Neural cell (in vitro differentiated cells): ENCODE data around the gene SH3BP5.

ENCODE experiments used
- CTCF ChIP-seq: fragments of 450-650 bp; IDR thresholded peaks from 2 replicates; pipeline ENCODE4 v1.5.1; 2014; ENCODE audit warnings: antibody characterized with exemption, mild to moderate bottlenecking, moderate library complexity; ENCODE audit not compliant: poor library complexity, severe bottlenecking
- EP300 ChIP-seq: fragments of 450-650 bp; conservative IDR thresholded peaks from 2 replicates; pipeline ENCODE4 v1.6.1; 2014; ENCODE audit warnings: antibody characterized with exemption, mild to moderate bottlenecking, moderate library complexity; ENCODE audit not compliant: poor library complexity, severe bottlenecking
- EZH2 ChIP-seq: fragments of 200-600, 300-800 bp; shearing (Covaris generic), sonication (generic); IDR thresholded peaks from 2 replicates; pipeline ENCODE4 v1.6.1; 2014; ENCODE audit warnings: antibody characterized with exemption, low read length, borderline replicate concordance, mild to moderate bottlenecking; ENCODE audit not compliant: insufficient read depth, poor library complexity, severe bottlenecking
- MXI1 ChIP-seq: fragments of 450-650 bp; conservative IDR thresholded peaks from 2 replicates; pipeline ENCODE4 v1.6.1; 2014; ENCODE audit warnings: antibody characterized with exemption, mild to moderate bottlenecking; ENCODE audit not compliant: poor library complexity, severe bottlenecking
- POLR2AphosphoS5 ChIP-seq: IDR thresholded peaks from 2 replicates; pipeline ENCODE4 v1.6.1; 2012
- RAD21 ChIP-seq: fragments of 450-650 bp; conservative IDR thresholded peaks from 2 replicates; pipeline ENCODE4 v1.6.1; 2014; ENCODE audit warnings: antibody characterized with exemption, mild to moderate bottlenecking, moderate library complexity
- REST ChIP-seq: IDR thresholded peaks from 2 replicates; pipeline ENCODE4 v1.6.1; 2012; ENCODE audit warnings: borderline replicate concordance
- TAF1 ChIP-seq: IDR thresholded peaks from 2 replicates; pipeline ENCODE4 v1.6.1; 2012; ENCODE audit warnings: low read depth

- no peak for TF ChIP-seq EP300
- no peak for TF ChIP-seq POLR2AphosphoS5
- no peak for TF ChIP-seq CTCF
- TF ChIP-seq RAD21 = no peak
- no peak for TF ChIP-seq MXI1
- TF ChIP-seq TAF1 = no peak
- TF ChIP-seq EZH2 = no peak
- no peak for TF ChIP-seq REST
Observed at GRCh38 chr3:15372918-15373317, 40.5 kb upstream of the SH3BP5 start.
